GM12891 (cell line): ENCODE data around the gene KEAP1.
"Not testable (repeated sequence)": the region's sequence is repeated elsewhere in the genome, so short reads cannot be mapped to it uniquely, and the experiment has no call there.

Experiments
- DNase-seq: peaks from one replicate; pipeline ENCODE4 v3.0.0; 2011; ENCODE audit warnings: low spot score; ENCODE audit not compliant: insufficient read length
- FAIRE-seq: peaks from 2 replicates; lab custom pipeline; 2011; peaks lifted over from hg19 to GRCh38; lab: Jason Lieb, UNC
- PAX5 ChIP-seq: IDR thresholded peaks from 2 replicates; pipeline ENCODE4 v1.6.1; 2011; ENCODE audit warnings: low read length, moderate library complexity, mild to moderate bottlenecking; ENCODE audit not compliant: insufficient read depth, severe bottlenecking
- POLR2A ChIP-seq: IDR thresholded peaks from 2 replicates; pipeline ENCODE4 v1.6.1; 2011; ENCODE audit warnings: low read depth, low read length, control low read depth
- POLR2AphosphoS5 ChIP-seq: IDR thresholded peaks from 2 replicates; pipeline ENCODE4 v1.6.1; 2011; ENCODE audit warnings: low read depth, low read length, control low read depth
- POU2F2 ChIP-seq: IDR thresholded peaks from 2 replicates; pipeline ENCODE4 v1.6.1; 2011; ENCODE audit warnings: low read depth, mild to moderate bottlenecking, control low read depth, low read length, moderate library complexity
- SPI1 ChIP-seq: IDR thresholded peaks from 2 replicates; pipeline ENCODE4 v1.6.1; 2011; ENCODE audit warnings: low read depth, low read length, control low read depth
- TAF1 ChIP-seq: IDR thresholded peaks from 2 replicates; pipeline ENCODE4 v1.6.1; 2011; ENCODE audit warnings: low read depth, low read length, control low read depth

Gene KEAP1

GRCh38 chr19:10544242-10544752 is 41.1 kb upstream of the KEAP1 start:
- FAIRE-seq (no peak), DNase-seq (no peak)
- TF ChIP-seq POU2F2 (no peak), POLR2AphosphoS5 (no peak), POLR2A (no peak), SPI1 (no peak), TAF1 (no peak)

DNA sequence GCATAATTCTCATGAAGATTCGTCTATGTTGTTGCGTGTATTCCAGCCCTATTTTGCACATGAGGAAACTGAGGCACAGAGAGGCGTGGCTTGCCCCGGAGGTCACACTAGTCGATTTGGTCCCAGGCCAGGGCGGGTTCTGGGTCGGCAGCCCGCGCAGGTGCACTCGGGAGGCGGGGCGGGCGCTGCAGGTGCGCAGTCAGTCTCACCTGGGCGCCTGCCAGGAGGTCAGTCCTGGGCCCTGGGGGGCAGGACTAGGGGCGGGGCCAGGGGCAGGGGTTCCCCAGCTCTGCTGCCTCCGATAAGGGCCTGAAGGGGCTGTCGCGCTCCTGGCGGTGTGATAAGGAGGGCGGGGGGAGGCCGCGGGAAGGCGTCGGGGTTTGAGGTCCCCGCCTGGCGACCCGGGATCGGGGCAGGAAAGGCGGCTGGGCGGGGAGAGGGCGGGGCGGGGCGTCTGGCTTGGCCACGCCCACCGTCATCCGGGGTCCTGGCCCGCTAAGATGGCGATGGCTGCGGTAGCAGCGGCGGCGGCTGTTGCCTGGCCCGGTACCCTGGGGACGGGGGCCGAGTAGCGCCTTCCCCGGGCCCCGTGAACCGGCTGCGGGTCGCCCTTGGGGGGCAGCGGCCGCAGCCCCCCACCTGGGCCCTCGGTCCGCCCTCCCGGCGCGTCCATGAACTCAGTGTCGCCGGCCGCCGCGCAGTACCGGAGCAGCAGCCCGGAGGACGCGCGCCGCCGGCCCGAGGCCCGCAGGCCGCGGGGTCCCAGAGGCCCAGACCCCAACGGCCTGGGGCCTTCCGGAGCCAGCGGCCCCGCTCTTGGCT is 40.5 kb upstream of the KEAP1 start, which contains the start of gene ATG4D:
TSS of gene ATG4D (plus strand) at position 485 of the 822 bp plus-strand sequence. CDS start at position 672, 187 bp downstream.
- DNase-seq: peak; percentile 98
- FAIRE-seq: peak; percentile 85
- TF ChIP-seq SPI1 (no peak), POU2F2 (no peak), POLR2AphosphoS5 (peak; percentile 53; the same call in 1 of the 2 replicates), PAX5 (no peak), TAF1 (peak; percentile 88), POLR2A (peak; percentile 67)

DNA sequence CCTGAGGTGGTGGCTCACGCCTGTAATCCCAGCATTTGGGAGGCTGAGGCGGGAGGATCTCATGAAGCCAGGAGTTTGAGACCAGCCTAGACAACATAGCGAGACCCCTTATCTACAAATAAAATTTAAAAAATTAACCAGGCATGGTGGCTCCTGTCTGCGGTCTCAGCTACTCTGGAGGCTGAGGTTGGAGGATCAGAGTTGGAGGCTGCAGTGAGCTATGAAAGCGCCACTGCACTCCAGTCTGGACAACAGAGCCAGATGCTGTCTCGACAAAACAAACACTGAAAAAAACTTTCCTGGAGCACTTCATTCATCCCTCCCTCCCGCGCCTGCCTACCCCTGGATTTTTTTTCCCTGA is 39.9 kb upstream of the KEAP1 start:
- DNase-seq (no peak), FAIRE-seq (no peak)
- no peak for TF ChIP-seq POLR2A
- no peak for TF ChIP-seq PAX5
- TF ChIP-seq SPI1: no peak
- no peak for TF ChIP-seq POLR2AphosphoS5
- TF ChIP-seq POU2F2: no peak
- TF ChIP-seq TAF1: no peak

- FAIRE-seq, DNase-seq: not testable (repeated sequence)
Observed at GRCh38 chr19:10539016-10539415, 35.9 kb upstream of the KEAP1 start.

GRCh38 chr19:10538204-10538983 is 35.2 kb upstream of the KEAP1 start:
- no peak for DNase-seq
- no peak for FAIRE-seq
- TF ChIP-seq SPI1 (no peak), POU2F2 (no peak), TAF1 (no peak), POLR2A (no peak), PAX5 (no peak), POLR2AphosphoS5 (no peak)

- FAIRE-seq (no peak), DNase-seq (no peak)
Observed at GRCh38 chr19:10537668-10538067, 34.5 kb upstream of the KEAP1 start.

GRCh38 chr19:10535613-10536012 is 32.5 kb upstream of the KEAP1 start:
- DNase-seq: no peak
- TF ChIP-seq PAX5: no peak
- TF ChIP-seq POLR2AphosphoS5: no peak
- no peak for TF ChIP-seq TAF1
- TF ChIP-seq SPI1: no peak
- no peak for FAIRE-seq

More at GRCh38 chr19:10537668-10538067, 34.5 kb upstream of the KEAP1 start:
- TF ChIP-seq POLR2A: no peak
- no peak for TF ChIP-seq POU2F2
- TF ChIP-seq PAX5: no peak
- TF ChIP-seq SPI1: no peak
- no peak for TF ChIP-seq POLR2AphosphoS5
- no peak for TF ChIP-seq TAF1

DNA sequence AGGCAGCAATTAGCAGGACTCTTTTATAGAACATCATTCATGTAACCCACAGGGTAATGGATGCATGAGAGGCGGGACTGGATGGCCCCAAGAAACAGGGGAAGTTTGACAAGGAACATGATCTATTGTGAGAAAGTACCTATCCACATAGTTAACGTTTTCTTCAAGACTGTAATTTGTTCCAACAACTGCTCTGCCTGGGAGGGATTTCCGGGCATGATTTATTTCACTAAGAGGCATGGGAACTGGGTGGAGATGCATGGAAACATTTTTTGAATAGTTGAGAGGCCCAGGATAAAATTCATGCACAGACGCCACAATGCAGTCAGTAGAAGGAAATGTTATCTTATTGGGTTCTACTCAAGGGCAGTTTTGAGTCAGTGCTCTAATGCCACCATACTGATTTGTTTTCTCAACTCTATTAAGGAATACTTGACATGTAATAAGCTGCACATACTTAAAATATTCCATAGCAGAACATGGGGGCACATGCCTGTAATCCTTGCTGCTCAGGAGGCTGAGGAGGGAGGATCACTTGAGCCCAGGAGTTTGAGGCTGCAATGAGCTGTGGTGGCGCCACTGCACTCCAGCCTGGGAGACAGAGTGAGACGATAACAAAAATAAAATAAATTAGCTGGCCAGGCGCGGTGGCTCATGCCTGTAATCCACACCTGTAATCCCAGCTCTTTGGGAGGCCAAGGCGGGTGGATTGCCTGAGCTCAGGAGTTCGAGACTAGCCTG is 30.7 kb upstream of the KEAP1 start:
- DNase-seq (no peak), FAIRE-seq (no peak)

GRCh38 chr19:10532457-10532856 is 29.3 kb upstream of the KEAP1 start:
- TF ChIP-seq PAX5 (no peak), POLR2A (no peak), TAF1 (no peak), SPI1 (no peak), POLR2AphosphoS5 (no peak), POU2F2 (no peak)
- no peak for FAIRE-seq

More for the DNA sequence above, 30.7 kb upstream of the KEAP1 start:
- TF ChIP-seq POLR2A (no peak), POLR2AphosphoS5 (no peak), SPI1 (no peak), TAF1 (no peak), POU2F2 (no peak), PAX5 (no peak)

GRCh38 chr19:10526887-10527286 is 23.7 kb upstream of the KEAP1 start:
- FAIRE-seq, DNase-seq: not testable (repeated sequence)

More at GRCh38 chr19:10532457-10532856, 29.3 kb upstream of the KEAP1 start:
- DNase-seq: no peak
